RWPE2 (cell line): ENCODE results near the gene IQGAP2.
A peak's percentile ranks its signal among the peaks of the same experiment; 100 is the strongest.

ENCODE experiments used
- ATAC-seq: fragments of 200-7000 bp; cut with Tn5 transposase; 3 replicates; pipeline ENCODE4 v1.9.1; 2021; ENCODE audit warnings: low read depth
- DNase-seq: peaks from one replicate; pipeline ENCODE4 v3.0.0-alpha.2; 2020; ENCODE audit warnings: low spot score
- H3K27ac ChIP-seq: fragments of 450-650 bp; 2 replicates; pipeline ENCODE4 v1.5.1; 2017; ENCODE audit warnings: mild to moderate bottlenecking; ENCODE audit not compliant: poor library complexity, severe bottlenecking
- H3K27me3 ChIP-seq: fragments of 250-450 bp; sonication (Bioruptor Pico); 2 replicates; pipeline ENCODE4 v1.5.1; 2021; ENCODE audit warnings: mild to moderate bottlenecking, moderate library complexity; ENCODE audit not compliant: insufficient read depth, poor library complexity, severe bottlenecking
- H3K36me3 ChIP-seq: fragments of 250-450 bp; sonication (Bioruptor Pico); 2 replicates; pipeline ENCODE4 v1.5.1; 2020; ENCODE audit warnings: low read depth, mild to moderate bottlenecking, moderate library complexity
- H3K4me1 ChIP-seq: fragments of 250-450 bp; sonication (Bioruptor Pico); 2 replicates; pipeline ENCODE4 v1.5.1; 2021; ENCODE audit warnings: mild to moderate bottlenecking, moderate library complexity; ENCODE audit not compliant: insufficient read depth, poor library complexity, severe bottlenecking
- H3K4me3 ChIP-seq: fragments of 250-450 bp; sonication (Bioruptor Pico); 2 replicates; pipeline ENCODE4 v1.5.1; 2021; ENCODE audit warnings: mild to moderate bottlenecking, moderate library complexity; ENCODE audit not compliant: severe bottlenecking
- H3K9me3 ChIP-seq: fragments of 250-450 bp; sonication (Bioruptor Pico); 2 replicates; pipeline ENCODE4 v1.5.1; 2021; ENCODE audit warnings: mild to moderate bottlenecking, moderate library complexity; ENCODE audit not compliant: severe bottlenecking
- CTCF ChIP-seq: fragments of 450-650 bp; IDR thresholded peaks from one replicate; pipeline ENCODE4 v1.5.1; 2017; ENCODE audit warnings: mild to moderate bottlenecking, moderate library complexity; ENCODE audit not compliant: poor library complexity, severe bottlenecking

The IQGAP2 gene

GRCh38 chr5:76497986-76498717 is 95.1 kb downstream of the IQGAP2 start:
- no peak overlapping the region for H3K27ac ChIP-seq
- no peak for DNase-seq

GRCh38 chr5:76499507-76500161 is 96.5 kb downstream of the IQGAP2 start:
- DNase-seq: no peak
- no peak for ATAC-seq
- Histone ChIP-seq H3K27ac (no peak overlapping the region), H3K4me3 (no peak overlapping the region), H3K4me1 (no peaks in the 10 kb centered on the region), H3K9me3 (no peaks in the 10 kb centered on the region), H3K36me3 (no peaks in the 10 kb centered on the region), H3K27me3 (no peaks in the 10 kb centered on the region)
- no peak for TF ChIP-seq CTCF

More at GRCh38 chr5:76497986-76498717, 95.1 kb downstream of the IQGAP2 start:
- no peak for ATAC-seq
- H3K27me3 ChIP-seq: no peaks in the 10 kb centered on the region
- no peaks in the 10 kb centered on the region for H3K4me1 ChIP-seq
- TF ChIP-seq CTCF: no peak
- H3K4me3 ChIP-seq: no peak overlapping the region
- H3K9me3 ChIP-seq: no peaks in the 10 kb centered on the region
- H3K36me3 ChIP-seq: no peaks in the 10 kb centered on the region

GRCh38 chr5:76500633-76501393 is 97.7 kb downstream of the IQGAP2 start:
- no peak overlapping the region for H3K4me3 ChIP-seq
- ATAC-seq (peak; percentile 45; the same call in 1 of the 3 replicates), DNase-seq (no peak)
- H3K27me3 ChIP-seq: no peaks in the 10 kb centered on the region
- H3K27ac ChIP-seq: no peak overlapping the region
- no peaks in the 10 kb centered on the region for H3K4me1 ChIP-seq
- no peak for TF ChIP-seq CTCF
- no peaks in the 10 kb centered on the region for H3K9me3 ChIP-seq
- no peaks in the 10 kb centered on the region for H3K36me3 ChIP-seq

- H3K4me1 ChIP-seq: no peaks in the 10 kb centered on the region
- H3K27ac ChIP-seq: no peak overlapping the region
- no peaks in the 10 kb centered on the region for H3K27me3 ChIP-seq
- no peak for TF ChIP-seq CTCF
- H3K4me3 ChIP-seq: no peak overlapping the region
- no peak for DNase-seq
- no peak for ATAC-seq
- H3K36me3 ChIP-seq: no peaks in the 10 kb centered on the region
- no peaks in the 10 kb centered on the region for H3K9me3 ChIP-seq
Observed at GRCh38 chr5:76503929-76504328, 100.8 kb downstream of the IQGAP2 start.
